Activated CD4-positive, alpha-beta T cell treated with anti-CD3 and anti-CD28 coated beads for 24 hours (primary cell): ENCODE results near the gene SLC16A8.

Experiments used
- DNase-seq, 2 donors: peaks; one replicate each; pipeline ENCODE4 v3.0.0-alpha.2; 2020; ENCODE audit warnings: low read depth in 2 of 2

The SLC16A8 gene

DNA sequence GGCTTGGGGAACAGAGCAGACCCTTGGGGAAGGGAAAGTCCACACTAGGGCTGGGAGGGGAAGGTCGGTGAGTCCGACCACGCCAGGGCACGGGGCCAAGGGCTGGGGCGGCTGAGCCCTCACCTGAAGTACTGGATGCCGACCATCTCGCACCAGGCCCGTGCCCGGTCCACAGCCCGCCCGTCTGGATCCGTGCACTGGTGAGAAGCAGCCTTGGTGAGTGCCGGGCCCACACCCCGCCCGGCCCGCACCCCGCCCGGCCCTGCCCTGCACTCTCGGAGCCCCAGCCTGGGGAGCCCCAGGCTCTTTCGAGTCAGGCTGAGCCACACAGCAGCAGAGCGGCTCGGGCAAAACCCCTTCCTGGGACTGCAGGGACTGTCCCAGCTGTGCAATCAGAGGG is 28.4 kb upstream of the SLC16A8 start:
- no peak for DNase-seq

DNA sequence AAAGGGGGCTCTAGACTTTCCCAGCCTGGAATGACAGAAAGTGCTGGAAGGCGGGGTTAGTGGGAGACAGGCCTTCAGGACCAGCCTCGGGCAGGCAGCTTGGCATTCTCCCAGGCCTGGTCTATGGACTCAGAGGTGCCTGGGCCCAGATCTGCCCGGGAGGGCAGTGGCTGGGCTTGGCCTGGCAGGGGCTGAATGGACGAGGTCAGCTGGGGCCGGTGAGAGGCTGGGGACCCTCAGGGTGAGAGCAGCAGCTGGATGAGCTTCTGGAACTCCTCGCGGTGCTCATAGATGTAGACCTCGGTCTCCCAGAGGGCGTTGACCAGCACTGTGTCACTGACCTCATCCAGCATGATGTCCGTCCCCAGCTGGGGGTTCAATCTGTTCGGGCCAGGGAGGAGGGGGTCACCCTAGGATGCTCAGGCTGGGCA is 28.0 kb upstream of the SLC16A8 start:
- DNase-seq = no peak

DNA sequence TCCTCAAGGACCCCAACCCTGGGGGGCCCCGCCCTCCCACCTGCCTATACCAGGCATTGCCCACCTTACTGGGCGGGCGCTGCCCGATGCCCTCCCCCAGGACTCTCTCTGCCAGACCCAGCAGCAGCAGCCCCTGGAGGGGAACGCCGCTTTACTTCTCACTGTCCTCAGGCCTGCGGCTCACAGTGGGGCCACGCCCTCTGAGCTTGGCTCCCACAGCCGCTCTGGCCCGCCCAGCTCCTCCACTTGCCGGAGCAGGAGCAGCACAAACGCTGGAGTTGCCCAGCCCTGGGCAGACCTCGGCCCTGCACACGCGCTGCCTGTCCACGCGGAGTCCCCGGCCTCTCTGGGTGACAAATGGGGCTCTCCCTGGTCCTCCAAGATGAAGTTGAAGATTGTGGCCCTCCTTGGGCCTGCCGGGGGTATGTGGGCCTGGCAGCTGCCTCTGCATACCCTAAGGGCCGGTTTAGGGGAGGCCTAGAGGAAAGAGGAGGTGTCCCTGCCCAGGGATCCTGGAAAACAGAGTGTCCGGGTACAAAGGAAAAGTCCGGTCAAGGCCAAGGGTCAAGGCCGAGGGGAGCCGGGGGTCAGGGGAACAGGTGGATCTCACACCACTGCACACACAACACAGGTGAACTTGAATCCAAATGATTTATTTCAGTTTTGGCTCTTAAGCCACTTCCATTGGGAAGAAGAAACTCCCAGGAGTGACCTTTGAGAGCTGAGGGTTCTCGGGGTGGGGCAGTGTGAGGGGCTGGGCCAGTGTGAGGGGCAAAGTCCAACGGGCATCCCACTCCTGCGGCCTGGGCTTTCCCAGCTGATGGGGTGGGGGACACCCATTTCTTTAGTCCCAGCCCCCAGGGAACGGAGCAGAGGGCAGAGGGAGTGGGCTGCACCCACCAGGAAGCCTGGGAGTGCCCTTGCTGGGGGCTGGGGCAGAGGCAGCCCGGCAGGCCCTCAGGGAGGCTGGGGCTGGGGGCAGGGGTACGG is 27.2 kb upstream of the SLC16A8 start:
- no peak for DNase-seq

DNA sequence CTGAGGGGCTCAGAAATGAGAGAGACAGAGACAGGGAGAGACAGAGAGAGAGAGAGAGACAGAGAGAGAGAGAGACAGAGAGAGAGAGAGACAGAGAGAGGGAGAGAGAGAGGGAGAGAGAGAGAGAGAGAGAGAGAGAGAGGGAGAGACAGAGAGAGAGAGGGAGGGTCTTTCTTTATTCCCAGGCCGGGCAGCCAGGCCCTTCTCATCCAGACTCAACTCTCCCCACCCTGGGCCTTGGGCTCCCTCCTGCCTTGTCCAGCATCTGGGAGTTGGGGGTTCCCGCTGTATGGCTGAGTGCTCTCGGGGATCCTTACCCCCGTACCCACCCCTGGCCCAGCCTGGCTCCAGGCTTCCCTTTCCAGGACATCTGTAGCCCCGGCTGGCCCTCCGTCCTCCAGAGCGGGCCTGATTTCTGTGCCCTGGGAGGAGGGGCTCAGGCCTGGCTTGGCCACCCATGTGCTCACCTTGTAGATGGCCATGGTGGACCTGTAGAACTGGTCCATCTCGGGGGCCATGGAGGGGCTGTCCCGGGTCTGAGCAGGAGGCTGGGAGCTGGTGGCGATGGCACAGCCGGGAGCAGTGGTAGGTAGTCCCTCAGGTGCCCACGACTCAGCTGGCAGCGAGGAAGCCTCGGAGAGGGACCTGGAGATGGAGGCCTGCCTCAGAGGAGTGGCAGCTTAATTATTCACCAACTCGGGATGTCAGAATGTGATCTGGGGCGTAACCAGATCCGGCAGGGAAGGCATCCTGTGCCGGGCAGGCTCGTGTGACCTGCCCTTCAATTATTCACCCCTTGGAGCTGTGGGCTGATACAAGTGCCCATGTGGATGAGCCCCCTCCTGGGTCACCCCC is 26.3 kb upstream of the SLC16A8 start, which contains the start of gene BAIAP2L2:
BAIAP2L2 (minus strand) TSS at position 677 of the 855 bp plus-strand sequence; CDS start at position 518, 159 bp downstream.
- no peak for DNase-seq

DNA sequence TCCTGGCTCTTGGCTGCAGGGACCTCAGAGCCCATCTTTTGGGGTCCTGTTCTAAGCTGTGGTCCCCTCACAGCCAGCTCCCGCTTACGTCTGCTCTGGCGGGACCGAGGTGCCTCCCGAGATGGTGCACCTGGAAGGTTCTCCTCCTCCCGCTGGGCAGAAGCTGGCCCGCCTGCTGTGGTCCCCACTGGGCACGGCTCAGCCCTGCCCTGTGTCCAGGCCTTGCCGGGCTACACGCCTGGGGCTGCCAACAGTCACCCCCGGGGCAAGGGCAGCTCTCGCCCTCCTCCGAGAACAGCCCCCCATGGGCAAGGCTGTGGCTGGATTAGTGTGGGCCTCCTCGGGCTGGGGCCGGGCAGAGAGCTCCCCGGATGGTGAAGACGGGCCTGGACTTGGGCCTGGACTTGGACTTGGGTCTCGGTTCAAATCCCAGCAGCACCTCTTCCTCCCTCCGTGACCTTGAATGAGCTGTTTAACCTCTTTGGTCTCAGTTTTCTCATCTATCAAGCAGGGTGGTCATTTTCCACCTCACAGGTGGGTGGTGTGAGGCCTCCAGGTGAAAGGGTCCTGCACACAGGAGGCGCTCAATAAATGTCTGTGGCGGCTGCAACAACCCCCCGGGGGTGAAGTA is 25.5 kb upstream of the SLC16A8 start:
- DNase-seq = no peak

DNA sequence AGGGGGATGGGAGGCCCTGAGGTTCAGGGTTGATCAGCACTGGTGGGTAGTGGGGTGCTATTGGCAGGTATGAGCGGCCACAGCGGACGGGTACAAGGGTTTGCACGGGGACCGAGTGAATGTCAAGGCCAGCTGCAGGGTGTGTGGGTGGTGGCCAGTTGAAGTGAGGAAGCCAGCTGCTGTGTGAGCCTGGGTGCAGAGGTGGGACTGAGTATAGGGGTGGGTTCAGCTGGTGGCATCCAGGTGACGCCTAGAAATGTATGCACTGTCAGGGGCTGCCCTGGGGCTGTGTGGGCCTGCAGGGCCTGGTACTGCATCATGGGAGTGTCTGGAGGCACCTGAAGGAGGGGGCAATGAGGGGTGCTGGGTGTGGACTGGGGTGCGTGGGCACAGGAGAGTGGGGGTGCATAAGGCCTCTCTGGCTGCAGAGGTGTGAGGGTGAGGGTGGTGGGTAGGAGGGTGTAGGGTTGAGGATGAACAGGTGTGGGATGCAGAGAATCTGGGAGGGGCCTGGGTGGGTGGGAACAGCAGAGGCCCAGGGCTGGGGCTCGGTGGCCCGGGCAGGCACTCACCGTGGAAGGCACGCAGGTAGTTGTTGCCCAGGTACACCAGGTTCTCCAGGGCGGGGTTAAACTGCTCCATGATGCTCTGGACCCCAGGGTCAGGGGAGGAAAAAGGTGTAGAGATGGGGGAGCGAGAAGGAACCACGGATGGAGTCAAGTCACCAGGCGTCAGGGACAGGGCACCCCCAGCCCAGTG is 24.8 kb upstream of the SLC16A8 start:
- no peak for DNase-seq

DNA sequence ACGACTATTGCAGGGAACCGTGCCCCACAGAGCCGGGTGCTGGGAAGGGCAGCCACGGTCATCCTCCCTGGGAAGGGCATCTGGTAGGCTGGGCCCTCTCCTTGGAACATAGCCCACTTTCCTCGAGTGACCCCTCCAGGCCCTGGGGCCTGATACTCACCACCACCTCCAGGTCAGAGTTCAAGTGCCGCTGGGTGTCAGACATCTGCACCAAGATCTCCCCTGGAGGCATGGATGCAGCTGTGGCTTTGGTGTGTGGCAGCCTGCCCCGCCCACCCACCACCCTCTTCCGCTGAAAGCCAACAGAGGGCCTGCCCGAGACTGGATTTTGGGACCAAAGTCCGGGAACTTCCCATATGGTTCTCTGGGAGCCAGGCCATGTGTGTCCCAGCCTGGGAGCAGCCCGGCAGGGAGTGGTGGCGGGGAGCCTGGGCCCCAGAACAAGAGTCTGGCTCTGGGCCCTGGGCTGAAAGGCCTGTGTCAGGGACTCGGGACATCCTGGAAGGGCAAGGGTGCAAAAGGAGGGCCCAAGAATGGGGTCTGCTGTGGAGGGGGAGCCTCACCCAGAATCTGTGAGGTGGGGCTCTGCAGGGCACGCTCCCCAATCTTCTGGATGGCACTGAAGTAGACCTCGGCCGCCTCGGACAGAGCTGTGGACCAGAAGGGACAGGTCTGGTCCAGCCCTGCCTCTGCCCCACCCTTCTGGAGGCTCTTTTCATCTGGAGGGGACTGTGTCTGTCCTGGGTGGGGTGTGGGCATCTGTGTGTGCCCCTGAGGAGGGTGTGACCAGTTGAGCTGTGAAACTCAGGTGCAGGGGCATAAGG is 23.9 kb upstream of the SLC16A8 start:
- DNase-seq = no peak

DNA sequence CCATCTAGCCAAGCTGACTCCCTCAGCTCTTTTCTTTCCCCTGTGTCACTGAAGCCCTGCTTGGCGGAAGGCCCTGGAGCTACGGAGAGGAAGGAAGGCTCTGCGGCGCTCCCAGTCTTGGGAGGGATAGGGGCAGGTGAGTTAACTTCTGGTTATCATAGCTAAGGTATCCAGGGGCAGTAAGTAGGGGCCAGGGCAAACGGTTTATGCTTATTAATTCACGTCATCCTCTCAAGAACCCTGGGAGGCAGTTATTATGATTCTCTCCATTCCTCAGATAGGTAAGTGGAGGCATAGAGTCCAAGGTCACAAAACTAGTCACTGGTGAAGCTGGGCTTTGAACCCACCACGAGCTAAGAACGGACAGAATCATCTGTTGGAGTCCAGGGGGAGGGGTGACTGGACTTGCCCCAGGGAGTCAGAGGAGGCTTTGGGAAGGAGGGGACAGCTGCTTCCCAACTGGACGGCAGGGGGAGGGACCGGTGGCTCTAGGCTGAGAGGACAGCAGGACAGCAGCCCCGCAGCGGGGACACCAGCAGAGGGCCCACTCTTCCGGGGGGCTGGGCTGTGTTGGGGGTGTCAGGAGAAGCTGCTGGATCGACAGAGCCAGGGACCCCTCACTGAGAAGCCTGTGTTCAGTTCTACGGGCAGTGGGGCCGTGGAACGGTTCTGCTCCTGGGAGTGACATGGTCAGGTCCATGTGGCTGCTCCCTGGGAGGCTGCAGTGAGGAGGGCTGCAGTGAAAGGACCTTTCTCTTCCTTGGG is 23.0 kb upstream of the SLC16A8 start:
- no peak for DNase-seq

DNA sequence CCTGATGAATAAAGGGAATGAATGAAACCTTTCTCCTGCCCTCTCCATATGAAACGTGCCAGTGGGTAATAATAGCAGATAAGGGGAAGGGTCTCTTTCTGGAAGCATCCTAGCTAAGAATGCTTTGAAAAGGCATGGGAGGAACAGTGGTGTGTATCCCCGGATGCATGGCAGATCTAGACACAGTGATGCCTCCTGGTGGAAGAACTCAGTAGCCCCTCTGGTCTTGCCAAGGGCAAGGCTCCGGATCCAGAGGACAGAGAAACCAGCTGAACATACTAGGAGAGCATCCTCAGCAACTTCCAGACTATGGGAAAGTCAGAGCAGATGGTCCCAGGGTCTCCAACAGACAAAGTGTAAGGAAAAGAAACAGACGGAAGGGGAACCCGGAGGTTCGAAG is 20.1 kb upstream of the SLC16A8 start:
- DNase-seq = no peak

DNA sequence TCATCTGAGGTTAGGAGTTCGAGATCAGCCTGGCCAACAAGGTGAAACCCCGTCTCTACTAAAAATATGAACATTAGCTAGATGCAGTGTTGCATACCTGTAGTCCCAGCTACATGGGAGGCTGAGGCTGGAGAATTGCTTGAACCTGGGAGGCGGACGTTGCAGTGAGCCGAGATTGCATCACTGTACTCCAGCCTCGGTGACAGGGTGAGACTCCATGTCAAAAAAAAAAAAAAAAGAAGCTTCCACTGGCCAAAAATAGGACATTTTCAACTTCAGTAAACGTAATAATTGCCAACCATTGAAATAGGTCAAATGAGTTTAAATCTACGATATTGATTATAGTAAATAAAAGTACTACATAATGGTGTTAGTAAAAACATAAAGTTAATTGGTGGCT is 19.7 kb upstream of the SLC16A8 start:
- DNase-seq = no peak

DNA sequence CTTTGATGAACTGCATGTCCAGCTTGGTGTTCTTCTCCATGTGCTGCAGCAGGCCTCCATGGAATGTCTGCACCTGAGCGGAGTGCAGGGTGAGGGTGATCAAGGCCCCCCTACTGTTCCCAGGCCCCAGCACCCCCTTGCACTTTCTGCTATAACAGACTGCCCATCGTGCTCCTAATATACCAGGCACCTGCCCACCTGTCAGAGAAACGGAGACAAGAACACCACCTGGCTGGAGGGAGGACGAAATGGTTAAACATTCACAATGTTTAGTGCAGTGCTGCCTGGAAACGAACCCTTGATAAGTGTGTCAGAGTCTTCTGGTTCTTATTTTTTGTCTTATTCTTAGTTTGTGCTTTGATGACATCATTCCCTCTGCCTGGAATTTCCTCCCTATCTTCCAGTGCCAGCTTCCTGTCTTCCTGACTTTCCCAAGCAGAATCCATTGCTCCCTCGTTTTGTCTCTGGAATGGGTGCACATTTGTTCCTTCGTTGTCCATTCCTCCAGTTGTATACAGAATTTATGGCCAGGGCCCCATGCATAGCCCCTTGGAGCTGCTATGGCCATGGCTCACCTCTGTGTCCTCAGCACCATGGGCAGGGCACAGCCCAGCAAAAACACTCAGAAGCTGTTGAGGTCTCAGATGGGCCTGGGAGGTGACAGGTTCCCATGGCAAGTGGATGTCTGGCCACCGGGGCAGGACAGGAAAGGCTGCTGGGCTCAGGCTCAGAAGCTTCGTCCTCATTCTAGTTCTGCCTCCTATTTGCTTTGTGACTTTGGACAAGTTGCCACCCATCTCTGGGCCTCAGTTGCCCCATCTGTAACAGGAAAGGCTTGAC is 14.6 kb upstream of the SLC16A8 start:
- DNase-seq = no peak

DNA sequence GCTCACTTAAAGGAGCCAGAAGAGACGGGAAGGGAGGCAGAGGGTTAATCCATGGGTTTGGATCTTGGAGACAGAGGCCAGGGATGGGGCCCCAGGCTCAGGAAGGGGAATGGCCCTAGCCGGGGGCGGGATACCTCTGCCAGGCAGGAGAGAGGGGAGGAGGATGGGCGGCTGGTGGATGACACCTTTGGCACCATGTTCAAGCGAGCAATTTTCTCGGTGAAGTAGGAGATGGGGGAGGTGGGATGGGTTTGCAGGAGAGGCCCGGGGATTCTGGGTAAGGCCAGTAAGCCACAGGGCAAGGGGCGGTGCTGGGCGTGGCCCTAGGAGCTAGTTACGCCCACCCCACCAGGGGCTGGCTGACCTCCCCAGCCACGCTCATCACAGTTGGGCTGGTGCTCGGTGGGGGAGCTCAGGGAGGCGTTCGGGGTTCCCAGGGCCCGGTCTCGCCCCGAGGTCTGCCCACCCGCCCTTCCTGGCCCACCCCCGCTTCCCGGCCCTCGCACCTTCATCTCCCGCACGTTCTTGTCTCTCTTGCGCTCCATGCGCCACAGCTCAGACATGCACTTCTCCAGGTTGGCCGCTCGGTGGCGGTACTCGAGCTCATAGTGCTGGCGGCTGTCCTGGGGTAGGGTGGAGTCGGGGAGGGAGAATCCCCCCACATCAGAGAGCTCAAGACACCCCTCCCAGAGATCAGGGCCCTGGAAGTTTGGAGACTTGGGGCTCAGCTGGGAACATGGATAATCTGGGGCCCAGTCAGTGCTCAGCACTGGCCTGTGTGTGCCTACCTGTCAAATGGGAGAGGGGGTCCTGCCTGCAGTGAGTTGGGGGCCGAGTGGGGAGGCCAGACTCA is 13.8 kb upstream of the SLC16A8 start:
- no peak for DNase-seq

DNA sequence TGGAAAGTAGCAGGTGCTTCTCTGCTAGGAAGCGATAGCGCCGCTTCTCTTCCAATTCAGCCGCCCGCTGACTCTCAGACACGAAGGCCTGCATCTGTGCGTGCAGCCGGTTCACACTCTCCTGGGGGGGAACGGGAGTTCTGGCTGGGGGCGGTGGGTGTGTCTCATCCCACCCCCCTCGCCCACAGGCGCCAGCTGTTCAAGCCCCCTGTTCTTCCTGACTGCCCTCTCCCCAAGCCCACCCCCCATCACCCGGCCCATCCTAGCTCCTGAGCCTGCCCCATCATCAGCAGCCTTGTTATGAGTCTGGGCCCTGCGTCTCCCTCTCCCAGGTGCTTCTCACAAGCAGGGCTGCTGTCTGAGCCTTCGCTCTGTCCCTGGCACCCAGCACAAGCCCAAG is 13.1 kb upstream of the SLC16A8 start:
- DNase-seq = no peak

DNA sequence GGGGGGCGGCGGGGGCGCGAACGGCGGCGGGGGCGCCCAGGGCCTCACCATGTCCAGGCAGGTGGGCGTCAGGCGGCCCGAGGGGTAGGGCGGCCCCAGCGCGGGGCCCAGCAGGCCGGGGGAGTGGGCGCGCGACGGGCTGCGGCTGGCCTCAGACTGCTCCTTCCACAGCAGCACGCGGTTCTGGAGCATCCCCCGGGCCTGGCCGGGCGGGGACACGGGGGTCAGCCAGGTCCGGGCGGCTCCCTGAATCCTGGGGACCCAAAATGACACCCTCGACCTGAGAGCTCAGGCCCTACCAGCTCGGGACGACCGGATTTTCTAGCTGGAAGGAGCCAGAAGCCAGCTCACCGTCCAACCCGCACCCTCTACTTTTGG is 5.5 kb upstream of the SLC16A8 start:
- DNase-seq = no peak

DNA sequence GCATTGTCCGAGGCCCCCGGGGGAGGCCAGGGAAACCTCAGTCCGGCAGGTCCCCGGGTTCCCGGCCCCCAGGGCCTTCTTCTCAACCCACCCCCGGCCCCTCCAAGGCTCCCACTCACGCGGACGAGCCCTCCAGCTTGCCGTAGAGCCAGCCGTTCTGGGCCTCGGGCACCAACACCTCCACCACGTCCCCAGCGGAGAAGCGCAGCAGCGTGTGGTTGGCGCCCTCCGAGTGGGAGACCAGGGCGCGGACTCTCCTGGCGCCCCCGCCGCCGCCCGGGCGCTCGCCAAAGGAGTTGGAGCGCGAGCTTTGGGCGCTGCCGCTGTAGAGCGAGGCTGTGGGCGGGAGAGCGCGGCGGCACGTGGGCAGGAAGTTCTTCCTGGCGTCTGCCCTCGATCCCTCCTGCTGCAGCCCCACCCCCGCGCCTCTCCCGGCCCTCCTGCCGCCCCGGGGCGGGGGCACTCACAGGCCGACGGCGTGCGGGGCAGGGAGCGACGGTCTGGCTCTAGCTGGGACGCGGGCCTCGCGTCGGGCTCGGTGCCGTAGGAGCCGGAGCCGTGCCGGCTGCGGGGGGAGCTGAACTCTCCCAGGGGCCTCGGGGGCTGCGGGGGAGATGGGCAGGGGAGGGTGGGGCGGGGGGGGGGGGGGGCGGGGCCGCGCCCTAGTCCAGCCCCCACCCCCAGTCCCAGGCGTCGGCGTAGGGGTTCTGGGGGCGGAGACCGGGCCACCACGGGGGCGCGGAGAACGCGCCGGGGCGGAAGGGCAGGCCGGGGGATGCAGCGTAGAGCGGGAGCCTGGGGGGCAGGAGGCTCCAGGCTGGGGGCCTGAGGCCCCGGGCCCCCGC is 4.9 kb upstream of the SLC16A8 start:
- DNase-seq = no peak

DNA sequence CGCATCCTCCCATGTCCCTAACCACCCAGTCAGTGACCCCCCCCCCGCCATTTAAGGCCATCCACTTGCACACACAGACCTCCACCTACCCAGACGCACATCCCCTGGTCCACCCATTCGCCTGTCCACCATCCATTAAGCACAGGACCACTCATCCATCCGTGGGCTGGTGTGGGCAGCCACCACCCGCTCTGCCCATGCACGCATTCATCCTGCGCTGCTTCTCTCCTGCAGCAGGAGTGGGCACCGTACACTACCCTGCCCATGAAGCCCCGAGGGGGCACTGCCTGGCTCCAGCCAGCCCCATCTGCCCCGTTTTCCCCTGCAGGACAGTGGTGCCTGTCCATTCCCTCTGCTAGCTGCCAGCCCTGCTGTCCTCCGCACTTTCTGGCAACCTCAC is 3.9 kb upstream of the SLC16A8 start:
- DNase-seq = no peak

DNA sequence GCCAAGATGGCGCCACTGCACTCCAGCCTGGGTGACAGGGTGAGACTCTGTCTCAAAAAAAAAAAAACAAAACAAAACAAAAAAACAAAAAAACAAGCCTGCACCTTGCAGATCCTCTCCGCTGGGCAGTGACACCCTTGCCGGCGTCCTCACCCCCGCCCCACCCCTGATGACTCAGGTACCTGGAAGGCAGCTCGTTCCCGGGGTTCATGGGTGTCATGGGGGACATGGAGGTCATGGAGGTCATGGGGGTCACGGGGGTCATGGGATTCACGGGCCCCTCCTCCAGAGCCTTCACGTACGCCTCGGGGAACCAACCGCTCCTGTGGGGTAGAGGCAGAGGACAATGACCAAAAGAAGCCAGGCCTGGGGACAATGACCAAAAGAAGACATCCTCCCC is 3.0 kb upstream of the SLC16A8 start:
- DNase-seq = no peak
